DND-41 (cell line): ENCODE results near the gene COL25A1.

Source experiments
- ATAC-seq: fragments of 200-7000 bp; cut with Tn5 transposase; 3 replicates; pipeline ENCODE4 v1.9.1; 2021; ENCODE audit warnings: low read depth; ENCODE audit not compliant: insufficient read depth
- DNase-seq: peaks from one replicate; pipeline ENCODE4 v3.0.0-alpha.2; 2020
- H2AFZ ChIP-seq: 2 replicates; pipeline ENCODE4 v1.6.0; 2012; ENCODE audit warnings: low read depth, low read length
- H3K27ac ChIP-seq: 2 replicates; pipeline ENCODE4 v1.5.1; 2012; ENCODE audit warnings: low read length, inconsistent platforms
- H3K27me3 ChIP-seq: fragments of 200-600 bp; sonication (generic); 2 replicates; pipeline ENCODE4 v1.6.0; 2012; ENCODE audit warnings: low read length, mild to moderate bottlenecking, inconsistent platforms; ENCODE audit not compliant: insufficient read depth, poor library complexity
- H3K36me3 ChIP-seq: 2 replicates; pipeline ENCODE4 v1.5.1; 2012; ENCODE audit warnings: low read length, inconsistent platforms; ENCODE audit not compliant: insufficient read depth
- H3K4me1 ChIP-seq: 2 replicates; pipeline ENCODE4 v1.5.1; 2012; ENCODE audit warnings: mild to moderate bottlenecking, low read length; ENCODE audit not compliant: insufficient read depth
- H3K4me2 ChIP-seq: 2 replicates; pipeline ENCODE4 v1.6.0; 2012; ENCODE audit warnings: mild to moderate bottlenecking, moderate library complexity, low read length, inconsistent platforms; ENCODE audit not compliant: insufficient read depth
- H3K4me3 ChIP-seq, 2 experiments: fragments of 200-600 bp in 1 of 2; shearing (Covaris generic) in 1 of 2; 2 replicates each; pipeline ENCODE4 v1.5.1; 2012 to 2016; ENCODE audit warnings: inconsistent platforms in 2 of 2, low read length in 2 of 2, mild to moderate bottlenecking in 2 of 2, low read depth in 1 of 2, moderate library complexity in 1 of 2
- H3K79me2 ChIP-seq: 2 replicates; pipeline ENCODE4 v1.6.0; 2012; ENCODE audit warnings: low read length, inconsistent platforms; ENCODE audit not compliant: insufficient read depth
- H3K9ac ChIP-seq: 2 replicates; pipeline ENCODE4 v1.6.0; 2012; ENCODE audit warnings: low read depth, mild to moderate bottlenecking, inconsistent platforms, low read length, moderate library complexity
- H3K9me3 ChIP-seq: 2 replicates; pipeline ENCODE4 v1.5.1; 2012; ENCODE audit warnings: low read length, moderate library complexity, mild to moderate bottlenecking, inconsistent platforms; ENCODE audit not compliant: insufficient read depth, severe bottlenecking
- H4K20me1 ChIP-seq: 2 replicates; pipeline ENCODE4 v1.6.0; 2012; ENCODE audit warnings: low read length; ENCODE audit not compliant: insufficient read depth
- EZH2 ChIP-seq: IDR thresholded peaks from 3 replicates; pipeline ENCODE4 v1.6.1; 2012; ENCODE audit warnings: borderline replicate concordance, low read depth, mild to moderate bottlenecking, moderate library complexity, low read length, inconsistent platforms; ENCODE audit not compliant: severe bottlenecking
- TF ChIP-seq, protein P1 (sequence below): IDR thresholded peaks from 2 replicates; pipeline ENCODE4 v1.5.1; 2012; ENCODE audit warnings: borderline replicate concordance, low read length, moderate library complexity, mild to moderate bottlenecking; ENCODE audit not compliant: poor library complexity, severe bottlenecking; ENCODE audit errors: extremely low read depth

COL25A1 gene

DNA sequence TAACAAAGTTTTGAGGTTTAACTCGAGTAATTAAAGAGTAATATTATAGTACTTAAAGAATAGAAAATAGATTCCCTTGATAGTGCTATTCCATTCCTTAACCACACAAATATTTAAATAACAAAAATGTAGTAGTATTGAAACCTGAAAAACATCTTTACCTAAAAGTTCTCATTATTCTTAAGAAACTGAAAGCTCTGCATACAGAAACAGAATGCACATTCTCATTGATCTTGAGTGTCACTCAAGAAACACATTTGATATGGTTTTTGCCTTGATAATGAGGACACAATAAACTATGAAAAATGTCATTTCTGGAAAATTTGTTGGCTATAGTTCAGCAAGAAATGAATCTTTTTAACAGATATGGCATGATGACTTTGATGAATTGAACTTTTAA lies 268.5 kb downstream of the COL25A1 start:
- H3K9ac ChIP-seq, result no peak overlapping the region
- DNase-seq (no peak), ATAC-seq (no peak)
- H3K27ac ChIP-seq, result no peak overlapping the region
- no peaks in the 10 kb centered on the region for H3K36me3 ChIP-seq
- no peaks in the 10 kb centered on the region for H3K9me3 ChIP-seq
- H3K4me3 ChIP-seq, result no peak overlapping the region
- no peaks in the 10 kb centered on the region for H3K4me1 ChIP-seq
- H4K20me1 ChIP-seq, result no peaks in the 10 kb centered on the region
- no peak overlapping the region for H3K4me2 ChIP-seq
- TF ChIP-seq EZH2, result no peak
- TF ChIP-seq, protein P1, sequence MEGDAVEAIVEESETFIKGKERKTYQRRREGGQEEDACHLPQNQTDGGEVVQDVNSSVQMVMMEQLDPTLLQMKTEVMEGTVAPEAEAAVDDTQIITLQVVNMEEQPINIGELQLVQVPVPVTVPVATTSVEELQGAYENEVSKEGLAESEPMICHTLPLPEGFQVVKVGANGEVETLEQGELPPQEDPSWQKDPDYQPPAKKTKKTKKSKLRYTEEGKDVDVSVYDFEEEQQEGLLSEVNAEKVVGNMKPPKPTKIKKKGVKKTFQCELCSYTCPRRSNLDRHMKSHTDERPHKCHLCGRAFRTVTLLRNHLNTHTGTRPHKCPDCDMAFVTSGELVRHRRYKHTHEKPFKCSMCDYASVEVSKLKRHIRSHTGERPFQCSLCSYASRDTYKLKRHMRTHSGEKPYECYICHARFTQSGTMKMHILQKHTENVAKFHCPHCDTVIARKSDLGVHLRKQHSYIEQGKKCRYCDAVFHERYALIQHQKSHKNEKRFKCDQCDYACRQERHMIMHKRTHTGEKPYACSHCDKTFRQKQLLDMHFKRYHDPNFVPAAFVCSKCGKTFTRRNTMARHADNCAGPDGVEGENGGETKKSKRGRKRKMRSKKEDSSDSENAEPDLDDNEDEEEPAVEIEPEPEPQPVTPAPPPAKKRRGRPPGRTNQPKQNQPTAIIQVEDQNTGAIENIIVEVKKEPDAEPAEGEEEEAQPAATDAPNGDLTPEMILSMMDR, result no peak
- no peak overlapping the region for H2AFZ ChIP-seq
- H3K27me3 ChIP-seq, result no peaks in the 10 kb centered on the region
- H3K79me2 ChIP-seq, result no peaks in the 10 kb centered on the region

DNA sequence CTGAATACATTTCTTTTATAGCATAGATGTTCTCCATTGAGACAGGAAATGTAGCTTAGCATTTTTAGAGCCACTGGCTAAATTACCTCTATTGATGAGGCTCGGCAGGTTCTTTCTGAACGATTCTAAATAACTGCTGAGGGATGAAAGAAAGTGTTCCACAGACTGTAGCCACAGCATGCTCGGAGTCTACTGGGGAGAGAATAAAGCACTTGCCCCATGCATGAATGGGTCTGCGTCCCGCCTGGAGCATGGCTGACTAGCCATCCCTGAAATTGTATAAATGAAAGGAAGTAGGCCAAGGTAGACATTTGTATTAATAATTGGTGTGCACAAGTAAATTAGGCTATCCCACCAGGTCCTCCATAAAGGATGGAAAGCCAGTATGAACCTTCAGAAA lies 269.8 kb downstream of the COL25A1 start:
- no peak for TF ChIP-seq EZH2
- TF ChIP-seq, protein P1, result no peak
- H3K79me2 ChIP-seq, result no peaks in the 10 kb centered on the region
- no peaks in the 10 kb centered on the region for H3K27me3 ChIP-seq
- no peaks in the 10 kb centered on the region for H3K36me3 ChIP-seq
- no peaks in the 10 kb centered on the region for H3K9me3 ChIP-seq
- H3K27ac ChIP-seq, result no peak overlapping the region
- no peaks in the 10 kb centered on the region for H3K4me1 ChIP-seq
- H2AFZ ChIP-seq, result no peak overlapping the region
- no peak for ATAC-seq
- DNase-seq, result no peak
- H3K9ac ChIP-seq, result no peak overlapping the region
- H4K20me1 ChIP-seq, result no peaks in the 10 kb centered on the region
- H3K4me2 ChIP-seq, result no peak overlapping the region
- H3K4me3 ChIP-seq, result no peak overlapping the region

DNA sequence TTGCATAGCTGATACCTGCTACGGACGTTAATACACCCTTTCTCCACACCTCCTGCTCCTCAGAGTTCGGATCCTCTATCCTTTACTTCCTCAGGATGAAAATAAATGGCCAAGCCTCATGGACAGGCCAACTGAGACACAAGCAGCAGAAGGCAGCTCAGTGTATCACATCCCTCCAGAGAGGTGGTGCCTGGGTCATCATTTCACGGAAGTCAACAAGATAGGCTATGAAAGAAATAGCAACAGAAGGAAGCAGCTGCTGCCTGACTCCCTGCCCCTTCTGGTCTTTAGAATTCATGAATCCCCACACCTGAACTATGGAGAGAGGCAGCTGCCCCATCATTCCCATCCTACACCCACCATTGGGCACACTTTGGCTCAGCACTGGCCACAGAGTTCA lies 272.5 kb downstream of the COL25A1 start:
- Histone ChIP-seq H3K4me3 (no peak overlapping the region), H2AFZ (no peak overlapping the region)
- ATAC-seq, result no peak

More for the DNA sequence above, 272.5 kb downstream of the COL25A1 start:
- no peaks in the 10 kb centered on the region for H3K27me3 ChIP-seq
- no peaks in the 10 kb centered on the region for H3K4me1 ChIP-seq
- no peak overlapping the region for H3K4me2 ChIP-seq
- no peaks in the 10 kb centered on the region for H3K36me3 ChIP-seq
- H3K9me3 ChIP-seq, result no peaks in the 10 kb centered on the region
- H3K27ac ChIP-seq, result no peak overlapping the region
- H4K20me1 ChIP-seq, result no peaks in the 10 kb centered on the region
- no peak overlapping the region for H3K9ac ChIP-seq
- DNase-seq, result no peak
- H3K79me2 ChIP-seq, result no peaks in the 10 kb centered on the region
- no peak for TF ChIP-seq EZH2
- TF ChIP-seq, protein P1, result no peak
